LNCaP clone FGC (cell line): ENCODE measurements around the gene RAD51AP2.
A peak's percentile ranks its signal among the peaks of the same experiment; 100 is the strongest.
"Not testable (repeated sequence)": the region's sequence is repeated elsewhere in the genome, so short reads cannot be mapped to it uniquely, and the experiment has no call there.

Source experiments
- DNase-seq: peaks from one replicate; pipeline ENCODE4 v3.0.0-alpha.2; 2011; ENCODE audit warnings: low read depth
- H3K4me3 ChIP-seq: 2 replicates; pipeline ENCODE4 v1.5.1; 2011; ENCODE audit warnings: mild to moderate bottlenecking, low read depth, low read length, control low read depth
- CTCF ChIP-seq: IDR thresholded peaks from 2 replicates; pipeline ENCODE4 v1.5.1; 2012; ENCODE audit warnings: mild to moderate bottlenecking; ENCODE audit not compliant: control insufficient read depth, insufficient read depth; ENCODE audit errors: extremely low read depth

RAD51AP2 gene

GRCh38 chr2:17518212-17519154, at the start of gene RAD51AP2:
Gene RAD51AP2, minus strand, starts transcription at chr2:17518440. Its CDS starts 25 bp downstream, at chr2:17518415.
- H3K4me3 ChIP-seq, result peak within 1 kb of the TSS; percentile 28
- DNase-seq, result no peak
- TF ChIP-seq CTCF, result no peak

GRCh38 chr2:17565726-17566125, 47.5 kb upstream of the RAD51AP2 start:
- not testable (repeated sequence) for H3K4me3 ChIP-seq, DNase-seq

GRCh38 chr2:17558878-17559277, 40.6 kb upstream of the RAD51AP2 start:
- H3K4me3 ChIP-seq, result no peak overlapping the region
- DNase-seq, result no peak
- no peak for TF ChIP-seq CTCF

- H3K4me3 ChIP-seq, result no peak overlapping the region
- TF ChIP-seq CTCF, result no peak
- no peak for DNase-seq
Observed at GRCh38 chr2:17558053-17558452, 39.8 kb upstream of the RAD51AP2 start.

GRCh38 chr2:17557596-17557995, 39.4 kb upstream of the RAD51AP2 start:
- H3K4me3 ChIP-seq, result no peak overlapping the region
- no peak for TF ChIP-seq CTCF
- peak; percentile 74 for DNase-seq

- H3K4me3 ChIP-seq, result no peak overlapping the region
- no peak for TF ChIP-seq CTCF
- DNase-seq, result no peak
Observed at GRCh38 chr2:17555150-17555549, 36.9 kb upstream of the RAD51AP2 start.

- DNase-seq, result no peak
- no peak overlapping the region for H3K4me3 ChIP-seq
- no peak for TF ChIP-seq CTCF
Observed at GRCh38 chr2:17550907-17551306, 32.7 kb upstream of the RAD51AP2 start.
